GM21825 (cell line): ENCODE measurements around the gene PRMT3.
"Not testable (repeated sequence)": the region's sequence is repeated elsewhere in the genome, so short reads cannot be mapped to it uniquely, and the experiment has no call there.

Source experiments
- ATAC-seq: cut with Tn5 transposase; IDR thresholded peaks from one replicate; pipeline ENCODE4 v1.9.1; 2021; ENCODE audit warnings: mild to moderate bottlenecking, moderate library complexity; ENCODE audit not compliant: unreplicated experiment

PRMT3 gene

GRCh38 chr11:20453657-20454316 lies 66.3 kb downstream of the PRMT3 start:
- ATAC-seq: no peak

DNA sequence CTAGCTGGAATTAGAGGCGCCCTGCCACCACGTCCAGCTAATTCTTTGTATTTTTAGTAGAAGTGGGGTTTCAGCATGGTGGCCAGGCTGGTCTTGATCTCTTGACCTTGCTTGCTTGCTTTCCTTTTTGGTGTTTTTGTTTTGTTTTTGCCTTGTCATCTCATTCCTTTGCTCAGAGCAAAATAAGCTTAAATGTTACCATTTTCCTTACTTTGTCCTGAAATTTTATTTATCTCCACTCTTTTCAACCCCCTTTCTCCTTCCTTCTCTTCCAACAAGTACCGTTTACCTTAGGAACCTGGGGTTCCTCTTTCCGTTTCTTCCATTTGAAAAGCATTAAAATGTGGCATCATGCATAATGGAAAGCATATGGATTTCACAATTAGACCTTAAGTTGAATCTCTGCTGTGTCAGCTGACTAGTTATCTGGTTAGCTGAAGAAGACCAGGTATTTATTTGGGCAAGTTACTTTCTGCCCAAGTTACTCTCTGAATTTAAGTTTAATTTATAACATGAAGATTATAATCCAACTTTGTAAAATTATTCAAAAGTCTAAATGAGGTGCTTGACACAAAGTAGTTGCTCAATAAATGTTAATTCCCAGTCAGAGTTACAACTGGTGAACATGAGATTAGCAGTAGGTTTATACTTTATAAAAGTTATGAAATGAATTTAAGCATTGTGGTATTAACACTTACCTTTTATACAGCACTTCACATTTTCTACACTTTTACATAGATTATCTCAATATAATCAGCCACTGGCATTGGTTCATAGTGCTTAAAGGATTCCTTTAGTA lies 69.7 kb downstream of the PRMT3 start:
- no peak for ATAC-seq

DNA sequence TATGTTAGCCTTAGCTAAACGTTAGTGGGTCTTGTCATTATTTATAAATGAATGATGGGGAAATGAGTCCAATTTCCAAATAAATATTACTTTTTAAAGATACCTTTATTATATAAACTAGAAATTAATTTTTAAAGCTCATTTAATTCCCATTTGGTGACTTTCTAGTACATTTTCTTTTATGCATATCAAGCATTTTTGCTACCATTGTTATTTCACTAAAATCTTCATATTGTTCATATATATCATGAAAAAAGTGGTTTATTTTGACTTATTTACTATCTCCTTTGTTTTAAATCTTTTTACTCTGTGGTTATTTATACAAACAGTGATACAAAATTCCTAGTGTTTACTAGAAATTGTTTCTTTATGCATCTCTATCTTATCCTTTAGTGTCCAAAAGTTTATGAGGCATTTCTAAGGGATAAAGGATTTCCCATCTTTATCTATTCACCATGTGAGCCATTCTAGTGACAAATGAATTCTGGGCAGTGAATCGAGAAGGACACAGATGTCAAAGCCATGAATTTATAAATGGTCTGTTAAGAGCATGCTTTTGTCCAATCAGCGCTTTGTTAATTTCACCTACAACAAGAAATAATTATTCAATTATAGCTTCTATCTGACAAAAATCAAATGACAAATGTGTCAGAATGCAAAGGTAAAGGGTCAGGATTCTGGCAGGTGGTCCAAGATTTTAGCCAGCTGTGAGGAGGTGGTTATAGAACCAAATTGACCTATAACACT lies 70.6 kb downstream of the PRMT3 start:
- ATAC-seq: no peak

- ATAC-seq: no peak
Observed at GRCh38 chr11:20458905-20459632, 71.6 kb downstream of the PRMT3 start.

DNA sequence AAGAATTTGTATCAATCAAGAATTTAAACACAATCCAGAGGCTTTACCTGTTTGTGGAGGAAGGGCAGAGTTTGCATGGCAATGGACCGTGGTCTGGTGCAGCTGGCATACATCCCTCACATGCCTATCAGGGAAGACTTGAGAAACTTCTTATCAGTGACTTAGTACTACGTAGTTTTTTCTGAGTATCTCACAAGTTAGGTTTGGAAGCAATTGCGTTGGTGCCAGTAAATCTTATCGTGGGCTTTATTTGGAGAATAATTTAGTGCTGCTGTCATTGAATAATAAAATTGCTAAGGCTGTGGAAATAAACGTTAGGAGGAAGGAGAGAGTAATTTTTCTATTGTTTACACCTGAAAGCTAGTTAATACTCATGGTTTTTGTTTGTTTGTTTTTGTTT lies 72.3 kb downstream of the PRMT3 start:
- ATAC-seq: no peak

DNA sequence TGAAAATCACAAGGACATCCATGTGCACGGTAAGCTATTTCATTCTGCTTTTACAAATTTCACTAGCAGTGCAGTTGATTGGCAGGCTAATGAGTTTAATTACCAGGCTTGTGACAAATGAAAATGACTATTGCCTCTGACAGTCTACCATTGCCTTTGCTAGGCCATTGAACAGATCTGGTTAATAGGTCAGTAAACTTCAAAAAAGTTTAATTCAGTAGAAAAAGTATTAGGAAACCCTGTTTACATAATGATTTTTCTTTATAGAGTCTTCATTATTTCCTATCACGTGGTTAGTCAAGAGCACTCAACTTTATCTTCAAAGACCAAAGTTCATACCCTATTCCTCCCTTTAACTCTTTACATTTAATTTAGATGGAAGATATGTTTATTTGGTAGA lies 77.0 kb downstream of the PRMT3 start:
- ATAC-seq: no peak

DNA sequence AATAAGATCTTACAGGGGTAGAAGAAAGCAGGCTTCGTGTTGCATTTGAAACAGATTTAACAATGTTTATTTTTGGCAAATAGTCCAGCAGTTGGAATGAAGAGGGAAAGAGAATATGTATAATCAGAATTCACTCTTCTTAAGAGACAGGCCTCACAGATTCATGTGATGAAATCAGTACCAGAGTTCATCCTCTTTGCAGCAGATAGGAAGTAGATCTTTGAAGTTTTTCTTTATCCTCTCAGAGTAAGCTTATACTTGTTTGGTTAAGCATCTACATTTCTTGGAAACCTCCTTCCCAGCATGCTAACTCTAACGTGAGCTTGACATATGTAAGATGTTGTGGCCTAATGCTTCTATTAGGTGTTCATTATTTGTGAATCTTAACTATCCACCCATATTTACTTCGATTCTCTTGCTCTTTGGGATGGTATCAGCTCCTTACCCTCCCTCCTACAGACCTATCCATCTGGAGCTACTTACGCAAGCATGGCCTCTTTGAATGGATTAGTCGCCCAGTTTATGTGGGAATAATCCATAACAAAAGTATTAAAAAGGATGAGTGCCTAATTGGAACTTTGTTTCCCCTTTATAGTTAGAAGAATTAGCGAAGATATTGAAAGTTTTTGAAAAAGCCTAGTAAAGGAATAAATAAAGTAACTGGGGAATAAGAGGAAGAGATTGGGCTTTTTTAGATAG lies 80.1 kb downstream of the PRMT3 start:
- ATAC-seq: no peak

DNA sequence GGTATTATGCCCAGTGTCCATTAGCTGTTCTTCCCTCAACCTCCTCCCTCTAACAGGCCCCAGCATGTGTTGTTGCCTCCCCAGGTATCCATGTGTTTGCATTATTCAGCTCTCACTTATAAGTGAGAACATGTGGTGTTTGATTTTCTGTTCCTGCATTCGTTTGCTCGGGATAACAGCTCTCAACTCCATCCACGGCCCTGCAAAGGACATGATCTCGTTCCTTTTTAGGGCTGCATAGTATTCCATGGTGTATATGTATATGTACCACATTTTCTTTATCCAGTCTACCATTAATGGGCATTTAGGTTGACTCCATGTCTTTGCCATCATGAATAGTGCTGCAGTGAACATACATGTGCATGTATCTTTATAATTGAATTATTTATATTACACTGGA lies 82.8 kb downstream of the PRMT3 start:
- ATAC-seq: no peak

GRCh38 chr11:20471929-20472328 lies 84.4 kb downstream of the PRMT3 start:
- ATAC-seq: not testable (repeated sequence)

DNA sequence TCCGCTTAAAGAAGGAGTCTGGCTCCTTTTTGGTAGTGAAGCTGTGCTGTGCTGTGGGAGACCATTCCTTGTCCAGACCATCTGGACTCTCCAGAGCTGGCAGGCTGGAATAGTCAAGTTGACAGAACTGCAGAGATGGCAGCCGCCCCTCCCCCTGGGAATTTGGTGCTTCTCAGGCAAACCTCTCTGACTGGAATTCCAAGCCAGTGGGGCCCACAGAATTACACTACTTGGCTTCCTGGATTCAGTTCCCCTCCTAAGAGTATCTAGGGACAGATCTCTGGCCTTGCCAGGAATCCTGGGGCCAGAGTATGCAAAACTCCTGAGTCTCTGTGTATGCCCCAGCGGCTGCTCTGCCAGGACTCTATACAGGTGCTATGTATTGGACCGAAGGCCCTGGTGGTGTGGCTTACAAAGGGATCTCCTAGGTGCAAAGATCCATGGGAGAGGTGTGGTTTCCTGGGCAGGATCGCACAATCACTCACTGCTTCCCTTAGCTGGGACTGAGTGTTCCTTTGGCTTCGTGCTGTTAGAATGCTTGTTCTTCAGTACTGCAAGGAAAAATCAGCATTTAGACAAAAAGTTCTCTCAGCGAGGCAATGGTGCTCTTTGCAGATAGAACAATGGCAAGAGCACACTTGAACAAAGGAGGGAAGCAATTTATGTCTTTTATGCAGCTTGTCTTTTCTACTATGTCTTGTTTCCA lies 86.8 kb downstream of the PRMT3 start:
- no peak for ATAC-seq

GRCh38 chr11:20474882-20475517 lies 87.5 kb downstream of the PRMT3 start:
- no peak for ATAC-seq

GRCh38 chr11:20477418-20478090 lies 90.0 kb downstream of the PRMT3 start:
- no peak for ATAC-seq

DNA sequence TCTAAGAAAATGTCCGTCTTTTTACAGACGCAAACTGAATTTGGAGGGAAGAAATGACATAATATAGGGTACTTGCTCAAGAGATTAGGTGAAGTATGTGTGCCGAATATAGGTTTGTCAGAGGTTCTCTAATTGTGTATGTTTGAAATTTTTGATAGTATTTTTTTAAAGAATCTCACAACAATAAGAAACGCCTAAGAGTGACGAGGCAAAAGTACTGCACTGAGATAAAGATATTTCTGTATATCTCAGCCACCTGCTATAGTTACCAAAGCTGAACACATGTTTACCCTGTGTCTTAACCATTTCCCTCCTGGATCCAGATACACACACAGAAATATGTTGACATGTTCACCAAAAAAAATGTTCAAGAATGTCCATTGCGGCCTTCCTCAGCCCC lies 92.0 kb downstream of the PRMT3 start:
- ATAC-seq: no peak

- no peak for ATAC-seq
Observed at GRCh38 chr11:20483931-20484330, 96.4 kb downstream of the PRMT3 start.

GRCh38 chr11:20484416-20484815 lies 96.9 kb downstream of the PRMT3 start:
- not testable (repeated sequence) for ATAC-seq

DNA sequence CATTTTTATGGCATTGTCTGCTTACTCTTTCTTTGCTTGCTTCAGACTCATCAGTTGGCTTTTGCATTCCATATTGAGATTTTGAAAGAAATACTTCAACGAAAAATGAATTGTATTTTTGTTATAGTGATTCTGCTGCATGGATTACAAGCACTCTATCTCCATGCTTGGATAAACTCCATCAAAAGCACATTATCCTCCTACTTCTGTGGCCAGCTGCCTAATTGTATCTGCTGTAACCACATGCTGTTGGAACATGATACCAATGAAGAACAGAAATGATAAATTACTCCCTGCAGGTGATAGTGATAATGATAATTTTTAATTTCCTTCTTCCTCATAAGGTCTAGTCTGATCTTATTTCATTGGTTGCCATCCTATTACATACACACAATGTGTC lies 100.8 kb downstream of the PRMT3 start:
- ATAC-seq: no peak

DNA sequence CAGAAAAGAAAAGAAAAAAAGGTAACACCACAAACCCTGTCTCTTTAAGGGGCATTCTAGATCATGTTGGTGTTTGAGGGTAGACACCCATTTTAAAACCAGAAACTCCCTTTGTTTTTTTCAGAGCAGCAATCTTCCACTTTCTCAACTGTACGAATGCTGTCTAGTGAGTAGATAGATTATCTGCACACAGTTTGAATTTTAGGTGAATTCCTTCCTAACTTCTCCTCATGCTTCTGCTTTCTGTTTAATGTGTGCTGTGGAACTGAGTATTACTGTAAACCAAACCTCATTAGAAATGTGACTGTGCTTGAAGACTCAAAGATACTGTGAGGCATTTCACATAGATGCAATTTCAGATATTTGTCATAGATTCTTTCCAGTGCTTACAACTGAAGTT lies 102.4 kb downstream of the PRMT3 start:
- ATAC-seq: peak; percentile 75

- ATAC-seq: no peak
Observed at GRCh38 chr11:20493340-20493739, 105.8 kb downstream of the PRMT3 start.
